ENCODE data around the gene TUSC2.

Gene TUSC2

DNA sequence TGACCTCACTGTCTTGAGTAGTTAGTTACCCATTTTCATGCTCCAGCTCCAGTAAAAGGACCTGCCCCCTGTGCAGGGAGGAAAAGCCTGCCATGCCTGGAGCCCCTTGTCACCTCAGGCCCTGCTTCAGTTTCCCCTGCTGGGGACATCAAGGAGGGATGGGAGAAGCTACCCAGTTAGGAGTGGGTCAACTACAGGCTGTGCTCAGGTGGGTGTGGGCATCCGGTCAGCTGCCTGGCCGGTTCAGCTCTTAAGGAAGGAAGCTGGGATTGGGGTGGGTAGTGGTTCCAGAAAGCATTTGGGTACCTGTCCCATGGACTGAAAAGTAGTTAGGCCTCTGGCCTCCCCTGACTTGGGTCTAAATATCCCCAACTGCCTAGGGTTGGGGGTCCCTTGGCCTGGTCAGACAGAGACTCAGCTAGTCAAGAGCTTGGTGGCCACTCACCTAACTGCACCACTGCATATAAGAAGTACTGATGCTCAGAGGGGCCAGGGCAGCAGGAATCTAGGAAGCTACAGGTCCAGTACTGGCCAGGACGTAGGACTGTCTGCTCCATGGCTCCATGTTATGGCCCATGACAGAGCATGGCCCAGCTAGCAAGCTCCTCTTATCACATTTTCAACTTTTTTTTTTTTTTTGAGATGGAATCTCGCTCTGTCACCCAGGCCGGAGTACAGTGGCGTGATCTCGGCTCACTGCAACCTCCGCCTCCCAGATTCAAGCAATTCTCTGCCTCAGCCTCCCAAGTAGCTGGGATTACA is 48.6 kb downstream of the TUSC2 start:
- DNase-seq, result no peak

GRCh38 chr3:50278880-50279224 is 49.2 kb downstream of the TUSC2 start, which contains the start of gene LSMEM2:
LSMEM2 (plus strand) TSS chr3:50279087; CDS start chr3:50279114, 27 bp downstream.
- TF ChIP-seq GATA1 (IDR thresholded peaks at IDR 0.05; ENCODE audit: low read depth, low read length) (no peak), POLR2A (IDR thresholded peaks at IDR 0.05; ENCODE audit: low read length) (no peak)
- no peak for DNase-seq

More for the DNA sequence above, 48.6 kb downstream of the TUSC2 start:
- TF ChIP-seq POLR2A (IDR thresholded peaks at IDR 0.05; ENCODE audit: low read length) (no peak), GATA1 (IDR thresholded peaks at IDR 0.05; ENCODE audit: low read depth, low read length) (no peak)

DNA sequence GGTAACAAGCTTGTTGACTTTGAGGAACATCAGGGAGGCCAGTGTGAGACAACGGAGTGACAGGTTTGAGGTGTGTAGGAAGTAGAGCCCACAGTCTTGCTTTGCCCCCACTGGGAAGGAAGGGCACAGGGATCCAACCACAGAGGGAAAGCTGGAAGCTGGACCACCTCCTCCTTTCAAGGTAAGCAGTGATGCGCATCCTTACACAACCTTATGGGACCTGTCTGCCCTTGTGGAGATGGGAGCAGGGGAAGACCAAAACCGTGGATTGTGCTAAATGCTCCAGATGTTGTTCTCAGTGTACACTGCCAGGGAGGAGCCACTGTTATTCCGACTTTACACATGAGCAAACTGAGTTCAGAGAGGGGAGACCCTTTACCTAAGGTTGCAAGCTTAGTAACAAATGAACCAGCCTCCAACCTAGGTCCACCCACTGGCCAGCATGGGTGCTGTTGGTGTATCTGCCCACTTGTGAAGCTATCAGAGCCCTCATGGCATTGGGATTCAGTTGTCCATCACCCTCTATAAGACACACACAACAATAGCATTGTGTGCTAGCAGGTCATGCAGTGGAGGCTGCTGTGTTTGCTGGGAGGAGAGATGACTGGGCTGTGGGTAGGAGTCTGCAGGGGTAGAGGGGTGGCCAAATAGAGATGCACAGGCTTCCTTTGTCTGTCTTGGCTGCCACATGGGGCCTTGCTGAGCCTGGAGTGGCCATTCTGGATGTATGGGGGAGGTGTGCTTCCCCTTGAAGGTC is 49.7 kb downstream of the TUSC2 start:
- TF ChIP-seq GATA1 (IDR thresholded peaks at IDR 0.05; ENCODE audit: low read depth, low read length), result no peak
- no peak for TF ChIP-seq POLR2A (IDR thresholded peaks at IDR 0.05; ENCODE audit: low read length)

DNA sequence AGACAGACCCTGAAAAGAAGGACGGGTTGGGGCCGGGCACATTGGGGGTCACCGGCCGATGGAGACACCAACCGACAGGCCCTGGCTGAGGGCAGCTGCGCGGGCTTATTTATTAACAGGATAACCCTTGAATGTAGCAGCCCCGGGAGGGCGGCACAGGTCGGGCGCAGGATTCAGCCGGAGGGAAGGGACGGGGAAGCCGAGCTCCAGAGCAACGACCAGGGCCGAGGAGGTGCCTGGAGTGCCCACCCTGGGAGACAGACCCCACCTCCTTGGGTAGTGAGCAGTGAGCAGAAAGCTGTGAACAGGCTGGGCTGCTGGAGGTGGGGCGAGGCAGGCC is 51.3 kb downstream of the TUSC2 start:
- TF ChIP-seq GATA1 (IDR thresholded peaks at IDR 0.05; ENCODE audit: low read depth, low read length), result no peak
- TF ChIP-seq POLR2A (IDR thresholded peaks at IDR 0.05; ENCODE audit: low read length), result no peak
- DNase-seq, result no peak

More for the DNA sequence above, 49.7 kb downstream of the TUSC2 start:
- no peak for DNase-seq

- peak in 1 of 2 experiments; percentile 36 for DNase-seq
- TF ChIP-seq GATA1 (IDR thresholded peaks at IDR 0.05; ENCODE audit: low read depth, low read length) (no peak), POLR2A (IDR thresholded peaks at IDR 0.05; ENCODE audit: low read length) (no peak)
Observed at GRCh38 chr3:50275996-50276761, 51.8 kb downstream of the TUSC2 start.

DNA sequence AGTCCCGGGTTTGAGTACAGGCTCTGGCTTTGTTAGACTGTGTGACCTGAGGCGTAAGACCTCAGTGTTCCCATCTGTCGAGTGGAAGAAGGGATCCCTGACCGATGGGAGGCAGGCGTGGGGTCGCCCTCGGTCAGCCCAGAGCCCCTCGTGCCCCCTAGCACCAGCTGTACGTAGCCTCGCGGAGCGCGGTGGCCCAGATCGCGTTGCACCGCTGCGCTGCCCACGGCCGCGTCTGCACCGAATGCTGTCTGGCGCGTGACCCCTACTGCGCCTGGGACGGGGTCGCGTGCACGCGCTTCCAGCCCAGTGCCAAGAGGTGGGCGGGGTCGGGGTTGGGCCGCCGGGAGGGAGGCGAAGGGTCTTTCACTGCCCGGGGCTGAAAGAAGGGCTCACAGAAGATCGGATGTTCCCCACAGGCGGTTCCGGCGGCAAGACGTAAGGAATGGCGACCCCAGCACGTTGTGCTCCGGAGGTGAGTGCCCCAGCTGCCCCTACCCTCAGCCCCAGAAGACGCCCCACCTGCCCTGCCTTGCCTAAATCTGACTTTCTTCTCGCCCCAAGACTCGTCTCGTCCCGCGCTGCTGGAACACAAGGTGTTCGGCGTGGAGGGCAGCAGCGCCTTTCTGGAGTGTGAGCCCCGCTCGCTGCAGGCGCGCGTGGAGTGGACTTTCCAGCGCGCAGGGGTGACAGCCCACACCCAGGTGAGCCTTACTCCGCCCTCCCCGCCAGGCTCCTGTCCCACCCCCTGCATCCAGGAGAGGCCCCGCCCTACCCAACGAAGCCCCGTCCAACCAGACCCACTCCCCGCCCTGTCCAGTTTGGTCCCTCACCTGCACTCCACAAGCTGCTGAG is 52.7 kb downstream of the TUSC2 start:
- no peak for TF ChIP-seq GATA1 (IDR thresholded peaks at IDR 0.05; ENCODE audit: low read depth, low read length)
- TF ChIP-seq POLR2A (IDR thresholded peaks at IDR 0.05; ENCODE audit: low read length), result no peak
- DNase-seq, result no peak

Data from erythroblast (primary cell).